Smooth muscle cell (in vitro differentiated cells): ENCODE data around the gene NHLH2. TPM values are rescaled to one million over a fixed set of nuclear protein-coding genes. Genes with fewer than 3 reads are reported as not detected.

Source experiments
- DNase-seq: peaks from one replicate; lab custom pipeline; 2025; ENCODE audit not compliant: unreplicated experiment; lab: John Stamatoyannopoulos, UW
- H2AFZ ChIP-seq: fragments of 200-600 bp; sonication (generic); 2 replicates; pipeline ENCODE4 v1.6.0; 2016; ENCODE audit warnings: antibody characterized with exemption, low read depth, mild to moderate bottlenecking
- H3F3A ChIP-seq: fragments of 200-600 bp; sonication (generic); 2 replicates; pipeline ENCODE4 v1.6.0; 2017; ENCODE audit warnings: antibody characterized with exemption, low read depth
- H3K27ac ChIP-seq: fragments of 200-600 bp; sonication (generic); 2 replicates; pipeline ENCODE4 v1.5.1; 2016; ENCODE audit warnings: low read depth, mild to moderate bottlenecking
- H3K27me3 ChIP-seq: fragments of 200-600 bp; sonication (generic); 2 replicates; pipeline ENCODE4 v1.6.1; 2016; ENCODE audit warnings: low read depth, mild to moderate bottlenecking
- H3K36me3 ChIP-seq: fragments of 200-600 bp; sonication (generic); 2 replicates; pipeline ENCODE4 v1.5.1; 2016; ENCODE audit warnings: low read depth
- H3K4me1 ChIP-seq: fragments of 200-600 bp; sonication (generic); 2 replicates; pipeline ENCODE4 v1.5.1; 2016; ENCODE audit warnings: low read depth
- H3K4me2 ChIP-seq: fragments of 200-600 bp; sonication (generic); 2 replicates; pipeline ENCODE4 v1.6.0; 2016; ENCODE audit warnings: mild to moderate bottlenecking
- H3K4me3 ChIP-seq: fragments of 200-600 bp; sonication (generic); 2 replicates; pipeline ENCODE4 v1.5.1; 2016; ENCODE audit warnings: mild to moderate bottlenecking
- H3K79me2 ChIP-seq: fragments of 200-600 bp; sonication (generic); 2 replicates; pipeline ENCODE4 v1.6.0; 2016; ENCODE audit warnings: low read depth, mild to moderate bottlenecking
- H3K9ac ChIP-seq: fragments of 200-600 bp; sonication (generic); 2 replicates; pipeline ENCODE4 v1.6.0; 2016; ENCODE audit warnings: low read depth
- H3K9me3 ChIP-seq: fragments of 200-600 bp; sonication (generic); replicated peaks from 2 replicates; pipeline ENCODE4 v1.5.1; 2016; ENCODE audit warnings: low read depth
- H4K20me1 ChIP-seq: fragments of 200-600 bp; sonication (generic); 2 replicates; pipeline ENCODE4 v1.6.0; 2016; ENCODE audit warnings: low read depth
- CTCF ChIP-seq: fragments of 200-600 bp; sonication (generic); IDR thresholded peaks from 2 replicates; pipeline ENCODE4 v1.5.1; 2017; ENCODE audit warnings: borderline replicate concordance, mild to moderate bottlenecking, antibody characterized with exemption; ENCODE audit not compliant: insufficient read depth, poor library complexity, severe bottlenecking
- WGBS: methylation state at CpG from one replicate; pipeline ENCODE4 v1.1.7; 2016; ENCODE audit warnings: low lambda C conversion rate; 5-methylcytosine and 5-hydroxymethylcytosine counted together
- polyA plus RNA-seq: library from polyadenylated mRNA; unstranded; fragments of >200 nt; fragmentation: Nextera tagmentation; extraction: Ambion mirVana; gene quantifications from 2 replicates; pipeline ENCODE4 v1.2.1, GENCODE V29; 2016
- total RNA-seq: library from RNA; depleted of rRNA; stranded (reverse); fragments of >200 nt; gene quantifications from 2 replicates; pipeline ENCODE4 v1.2.3, GENCODE V29; 2014

Gene NHLH2
- total and polyA plus RNA-seq, 2 experiments from 2014 or later, result 0.30 to 0.54 TPM

DNA sequence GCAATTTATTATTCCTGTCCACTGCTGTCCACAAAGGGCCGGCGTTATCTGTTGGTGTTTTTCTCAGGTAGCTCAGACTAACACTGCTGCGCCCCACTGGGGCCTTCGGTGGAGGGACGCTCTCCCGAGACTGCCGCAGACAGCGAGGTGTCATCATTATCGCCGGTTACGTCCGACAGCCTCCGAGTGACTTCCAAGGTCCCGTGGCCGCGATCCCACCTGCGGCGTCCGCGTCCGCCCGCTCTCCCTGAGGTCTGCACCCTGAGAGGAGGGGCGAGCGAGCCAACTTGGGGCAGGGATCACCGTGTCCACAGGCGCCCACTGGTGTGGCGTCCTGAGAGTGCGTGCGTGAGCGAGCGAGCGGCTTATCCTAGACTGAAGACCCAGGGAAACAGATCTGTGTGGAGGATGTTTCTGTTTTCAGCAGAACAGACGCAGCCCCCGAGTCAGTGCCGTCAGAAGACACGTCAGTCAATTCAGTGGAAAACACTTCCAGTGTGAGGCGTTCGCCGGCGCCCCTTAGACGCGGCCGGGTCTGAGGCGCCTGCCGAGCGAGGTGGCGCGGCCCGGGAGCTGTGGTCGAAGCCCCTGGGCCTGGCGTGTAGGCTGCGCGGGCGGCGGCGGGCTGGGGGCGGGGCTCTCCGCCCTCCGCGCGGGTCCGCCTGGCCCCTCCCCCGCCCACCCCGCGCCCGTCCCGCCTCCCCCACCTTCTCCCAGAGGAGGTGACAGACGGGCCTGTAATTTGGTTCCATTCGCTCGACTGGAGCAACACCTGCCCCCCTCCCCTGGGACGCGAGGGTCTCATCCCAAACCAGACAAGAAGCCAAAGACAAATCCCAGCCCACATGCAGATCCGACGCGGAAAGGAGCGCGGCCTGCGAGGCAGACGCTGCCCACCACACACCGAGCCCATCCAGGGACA is 12.6 kb downstream of the NHLH2 start:
- peak overlapping the region; percentile 46 for H3K4me3 ChIP-seq
- H3K27me3 ChIP-seq, result no peaks in the 10 kb centered on the region
- no peaks in the 10 kb centered on the region for H3K36me3 ChIP-seq
- peak overlapping the region; percentile 95 for H3K27ac ChIP-seq
- no peaks in the 10 kb centered on the region for H3K9me3 ChIP-seq
- no peak for TF ChIP-seq CTCF
- peak overlapping the region; percentile 86 for H3K9ac ChIP-seq
- peak overlapping the region; percentile 84 for H2AFZ ChIP-seq
- 6% methylated on average over 58 of the region's 80 CpGs for WGBS
- no peaks in the 10 kb centered on the region for H4K20me1 ChIP-seq
- no peak for DNase-seq
- no peaks in the 10 kb centered on the region for H3K79me2 ChIP-seq
- H3F3A ChIP-seq, result peaks cover 14% of the 10 kb centered on the region
- peaks cover 7% of the 10 kb centered on the region for H3K4me1 ChIP-seq
- peak overlapping the region; percentile 81 for H3K4me2 ChIP-seq

GRCh38 chr1:115827452-115828044 is 13.4 kb downstream of the NHLH2 start:
- H3K4me2 ChIP-seq, result peak overlapping the region; percentile 81
- H3K27me3 ChIP-seq, result no peaks in the 10 kb centered on the region
- H3K9me3 ChIP-seq, result no peaks in the 10 kb centered on the region
- no peak for DNase-seq
- no peaks in the 10 kb centered on the region for H3K36me3 ChIP-seq
- peak overlapping the region; percentile 46 for H3K4me3 ChIP-seq
- H3K9ac ChIP-seq, result peak overlapping the region; percentile 86
- H3K4me1 ChIP-seq, result peaks cover 7% of the 10 kb centered on the region
- H3K27ac ChIP-seq, result peak overlapping the region; percentile 95
- peak overlapping the region; percentile 84 for H2AFZ ChIP-seq
- no peaks in the 10 kb centered on the region for H3K79me2 ChIP-seq
- H3F3A ChIP-seq, result peaks cover 14% of the 10 kb centered on the region
- 67% methylated on average over 7 of the region's 7 CpGs for WGBS
- no peak for TF ChIP-seq CTCF
- no peaks in the 10 kb centered on the region for H4K20me1 ChIP-seq

- no peaks in the 10 kb centered on the region for H4K20me1 ChIP-seq
- H3F3A ChIP-seq, result peaks cover 14% of the 10 kb centered on the region
- no peak for DNase-seq
- no peaks in the 10 kb centered on the region for H3K9me3 ChIP-seq
- peak overlapping the region; percentile 8 for H3K4me2 ChIP-seq
- no peak overlapping the region for H2AFZ ChIP-seq
- H3K79me2 ChIP-seq, result no peaks in the 10 kb centered on the region
- 17% methylated on average over 3 of the region's 3 CpGs for WGBS
- H3K9ac ChIP-seq, result no peak overlapping the region
- H3K27ac ChIP-seq, result no peak overlapping the region
- H3K27me3 ChIP-seq, result peaks cover 7% of the 10 kb centered on the region
- no peak overlapping the region for H3K4me3 ChIP-seq
- H3K36me3 ChIP-seq, result no peaks in the 10 kb centered on the region
- peaks cover 7% of the 10 kb centered on the region for H3K4me1 ChIP-seq
- TF ChIP-seq CTCF, result no peak
These were observed 14.3 kb downstream of the NHLH2 start for GRCh38 chr1:115826628-115827027.

DNA sequence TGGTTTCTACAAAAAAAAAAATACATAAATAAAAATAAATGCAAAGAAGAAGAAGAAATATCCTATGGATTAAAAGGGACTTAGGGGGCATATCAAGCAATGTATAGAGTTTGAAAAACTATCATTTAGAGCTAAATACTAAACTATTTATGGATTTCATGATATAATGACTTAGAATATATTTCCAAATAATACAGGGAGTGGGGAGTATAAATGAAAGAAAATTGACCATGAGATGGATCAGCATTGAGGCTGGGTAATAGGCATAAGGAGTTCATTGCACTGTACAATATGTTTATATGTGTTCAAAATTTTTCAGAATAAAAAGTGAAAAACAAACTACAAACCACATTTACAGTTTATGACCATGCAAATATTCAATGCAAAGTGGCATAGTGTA is 18.8 kb downstream of the NHLH2 start:
- Histone ChIP-seq H4K20me1 (no peaks in the 10 kb centered on the region), H3K4me1 (no peaks in the 10 kb centered on the region), H3K4me2 (no peak overlapping the region), H3K9ac (no peak overlapping the region), H3K4me3 (no peak overlapping the region), H3K27ac (no peak overlapping the region), H3K9me3 (no peaks in the 10 kb centered on the region), H3K27me3 (peaks cover 9% of the 10 kb centered on the region), H2AFZ (no peak overlapping the region), H3F3A (no peaks in the 10 kb centered on the region), H3K36me3 (no peaks in the 10 kb centered on the region), H3K79me2 (no peaks in the 10 kb centered on the region)
- no peak for DNase-seq
- no peak for TF ChIP-seq CTCF
